T-helper 17 cell (primary cell): ENCODE data around the gene HK2. TPM values are rescaled to one million over a fixed set of nuclear protein-coding genes. Genes with fewer than 3 reads are reported as not detected.

Experiments used
- ATAC-seq: fragments of 150-1000 bp; cut with Tn5 transposase; 2 replicates; pipeline ENCODE4 v1.10.0; 2021; ENCODE audit warnings: mild to moderate bottlenecking, moderate library complexity
- DNase-seq, 3 donors: peaks; one replicate each; pipeline versions ENCODE4 v3.0.0 to v3.0.0-alpha.2; 2020 to 2021
- H3K9me3 ChIP-seq: one replicate; pipeline ENCODE4 v1.7.0; 2013; ENCODE audit warnings: low read length, mild to moderate bottlenecking; ENCODE audit not compliant: control insufficient read depth, poor library complexity, severe bottlenecking
- H3K27ac Mint-ChIP-seq: one replicate; pipeline ENCODE4 v1.8.0; 2022; ENCODE audit warnings: mild to moderate bottlenecking, moderate library complexity, mixed read lengths
- H3K27me3 Mint-ChIP-seq: one replicate; pipeline ENCODE4 v1.8.0; 2022; ENCODE audit warnings: mixed read lengths
- H3K36me3 Mint-ChIP-seq: one replicate; pipeline ENCODE4 v1.8.0; 2022; ENCODE audit warnings: low read depth, mixed read lengths
- H3K4me1 Mint-ChIP-seq: one replicate; pipeline ENCODE4 v1.8.0; 2022; ENCODE audit warnings: mild to moderate bottlenecking, mixed read lengths
- H3K4me3 Mint-ChIP-seq: one replicate; pipeline ENCODE4 v1.8.0; 2022; ENCODE audit warnings: mild to moderate bottlenecking, moderate library complexity, mixed read lengths
- total RNA-seq, 4 donors: library from RNA in 2 of 4; stranded (reverse) in 2 of 4; gene quantifications; one replicate each; pipeline ENCODE4 v1.2.3 and lab custom pipeline; 2022 to 2026

The HK2 gene
- total RNA-seq, 2 donors from 2014 or later: 11.3 to 13.3 TPM

GRCh38 chr2:74911061-74911460 is 77.1 kb downstream of the HK2 start:
- H3K4me1 Mint-ChIP-seq: peaks cover 14% of the 10 kb centered on the region
- no peak overlapping the region for H3K27ac Mint-ChIP-seq
- no peak for ATAC-seq
- no peak for DNase-seq
- H3K9me3 ChIP-seq: no peaks in the 10 kb centered on the region
- H3K4me3 Mint-ChIP-seq: no peak overlapping the region
- H3K36me3 Mint-ChIP-seq: peaks cover 13% of the 10 kb centered on the region
- peaks cover 92% of the 10 kb centered on the region for H3K27me3 Mint-ChIP-seq

GRCh38 chr2:74915743-74916142 is 81.8 kb downstream of the HK2 start:
- DNase-seq (no peak), ATAC-seq (peak; percentile 47)
- Mint-ChIP-seq H3K36me3 (peaks cover 18% of the 10 kb centered on the region), H3K4me3 (peak overlapping the region; percentile 53), H3K27ac (peak overlapping the region; percentile 29), H3K27me3 (peaks cover 87% of the 10 kb centered on the region), H3K4me1 (peaks cover 17% of the 10 kb centered on the region)
- H3K9me3 ChIP-seq: no peaks in the 10 kb centered on the region

GRCh38 chr2:74916394-74916793 is 82.5 kb downstream of the HK2 start:
- ATAC-seq (no peak), DNase-seq (no peak)
- peaks cover 18% of the 10 kb centered on the region for H3K4me1 Mint-ChIP-seq
- H3K27me3 Mint-ChIP-seq: peaks cover 85% of the 10 kb centered on the region
- H3K4me3 Mint-ChIP-seq: peak overlapping the region; percentile 53
- no peaks in the 10 kb centered on the region for H3K9me3 ChIP-seq
- H3K36me3 Mint-ChIP-seq: peaks cover 19% of the 10 kb centered on the region
- H3K27ac Mint-ChIP-seq: peak overlapping the region; percentile 29

- no peaks in the 10 kb centered on the region for H3K9me3 ChIP-seq
- Mint-ChIP-seq H3K27me3 (peaks cover 73% of the 10 kb centered on the region), H3K27ac (no peak overlapping the region), H3K4me1 (peaks cover 19% of the 10 kb centered on the region), H3K36me3 (peaks cover 20% of the 10 kb centered on the region), H3K4me3 (no peak overlapping the region)
- no peak for DNase-seq
- ATAC-seq: no peak
These were observed 84.0 kb downstream of the HK2 start for GRCh38 chr2:74917702-74918619.

- Mint-ChIP-seq H3K4me1 (peaks cover 16% of the 10 kb centered on the region), H3K27ac (no peak overlapping the region), H3K27me3 (peaks cover 54% of the 10 kb centered on the region), H3K4me3 (peak overlapping the region; percentile 25), H3K36me3 (peaks cover 12% of the 10 kb centered on the region)
- peak; percentile 58 to 74 (median 61) for DNase-seq
- peak; percentile 76 for ATAC-seq
- H3K9me3 ChIP-seq: no peaks in the 10 kb centered on the region
These were observed 85.9 kb downstream of the HK2 start for GRCh38 chr2:74919827-74920226.

GRCh38 chr2:74921236-74921736 is 87.4 kb downstream of the HK2 start:
- DNase-seq: no peak
- peaks cover 40% of the 10 kb centered on the region for H3K27me3 Mint-ChIP-seq
- H3K36me3 Mint-ChIP-seq: peaks cover 9% of the 10 kb centered on the region
- peaks cover 14% of the 10 kb centered on the region for H3K4me1 Mint-ChIP-seq
- H3K9me3 ChIP-seq: no peaks in the 10 kb centered on the region
- no peak overlapping the region for H3K4me3 Mint-ChIP-seq
- no peak for ATAC-seq
- peak overlapping the region; percentile 11 for H3K27ac Mint-ChIP-seq

GRCh38 chr2:74922592-74923227 is 88.8 kb downstream of the HK2 start:
- peak overlapping the region; percentile 32 for H3K27ac Mint-ChIP-seq
- ATAC-seq: no peak
- H3K4me1 Mint-ChIP-seq: peaks cover 11% of the 10 kb centered on the region
- H3K36me3 Mint-ChIP-seq: peaks cover 4% of the 10 kb centered on the region
- peaks cover 27% of the 10 kb centered on the region for H3K27me3 Mint-ChIP-seq
- H3K4me3 Mint-ChIP-seq: no peak overlapping the region
- H3K9me3 ChIP-seq: no peaks in the 10 kb centered on the region
- DNase-seq: no peak

- Mint-ChIP-seq H3K27ac (no peak overlapping the region), H3K4me1 (peaks cover 5% of the 10 kb centered on the region), H3K36me3 (peaks cover 2% of the 10 kb centered on the region), H3K27me3 (peaks cover 8% of the 10 kb centered on the region), H3K4me3 (no peak overlapping the region)
- H3K9me3 ChIP-seq: no peaks in the 10 kb centered on the region
- DNase-seq: no peak
- ATAC-seq: no peak
These were observed 90.7 kb downstream of the HK2 start for GRCh38 chr2:74924463-74925265.

GRCh38 chr2:74925361-74925786 is 91.4 kb downstream of the HK2 start:
- DNase-seq (no peak), ATAC-seq (no peak)
- Mint-ChIP-seq H3K4me1 (peaks cover 5% of the 10 kb centered on the region), H3K36me3 (peaks cover 2% of the 10 kb centered on the region), H3K27me3 (peaks cover 6% of the 10 kb centered on the region), H3K4me3 (no peak overlapping the region), H3K27ac (no peak overlapping the region)
- no peaks in the 10 kb centered on the region for H3K9me3 ChIP-seq

- Mint-ChIP-seq H3K36me3 (no peaks in the 10 kb centered on the region), H3K27me3 (no peaks in the 10 kb centered on the region), H3K27ac (no peak overlapping the region), H3K4me1 (peaks cover 3% of the 10 kb centered on the region), H3K4me3 (no peak overlapping the region)
- H3K9me3 ChIP-seq: no peaks in the 10 kb centered on the region
- DNase-seq (no peak), ATAC-seq (no peak)
These were observed 93.7 kb downstream of the HK2 start for GRCh38 chr2:74927621-74928020.

GRCh38 chr2:74930811-74931486 is 97.0 kb downstream of the HK2 start:
- no peak overlapping the region for H3K4me3 Mint-ChIP-seq
- ATAC-seq: no peak
- H3K9me3 ChIP-seq: no peaks in the 10 kb centered on the region
- DNase-seq: no peak
- no peaks in the 10 kb centered on the region for H3K4me1 Mint-ChIP-seq
- H3K36me3 Mint-ChIP-seq: peaks cover 4% of the 10 kb centered on the region
- H3K27ac Mint-ChIP-seq: peak overlapping the region; percentile 5
- H3K27me3 Mint-ChIP-seq: peaks cover 7% of the 10 kb centered on the region

- peaks cover 8% of the 10 kb centered on the region for H3K27me3 Mint-ChIP-seq
- ATAC-seq: no peak
- DNase-seq: no peak
- no peak overlapping the region for H3K4me3 Mint-ChIP-seq
- no peaks in the 10 kb centered on the region for H3K9me3 ChIP-seq
- H3K4me1 Mint-ChIP-seq: no peaks in the 10 kb centered on the region
- H3K36me3 Mint-ChIP-seq: peaks cover 4% of the 10 kb centered on the region
- H3K27ac Mint-ChIP-seq: no peak overlapping the region
These were observed 98.0 kb downstream of the HK2 start for GRCh38 chr2:74931940-74932339.
